Ishikawa (cell line): ENCODE data around the gene EPHA6.

Experiments
- CEBPB ChIP-seq: IDR thresholded peaks from 2 replicates; pipeline ENCODE4 v1.6.1; 2012
- EGR1 ChIP-seq: IDR thresholded peaks from 2 replicates; pipeline ENCODE4 v1.6.1; 2012
- EP300 ChIP-seq: IDR thresholded peaks from 2 replicates; pipeline ENCODE4 v1.6.1; 2012; ENCODE audit warnings: borderline replicate concordance
- FOXM1 ChIP-seq: IDR thresholded peaks from 2 replicates; pipeline ENCODE4 v1.6.1; 2012; ENCODE audit warnings: low read depth, borderline replicate concordance
- NFIC ChIP-seq: IDR thresholded peaks from 2 replicates; pipeline ENCODE4 v1.6.1; 2012
- RAD21 ChIP-seq: IDR thresholded peaks from 2 replicates; pipeline ENCODE4 v1.6.1; 2012; ENCODE audit warnings: low read depth
- TAF1 ChIP-seq: IDR thresholded peaks from 2 replicates; pipeline ENCODE4 v1.6.1; 2012; ENCODE audit warnings: low read depth, mild to moderate bottlenecking
- TCF12 ChIP-seq: IDR thresholded peaks from 2 replicates; pipeline ENCODE4 v1.6.1; 2012; ENCODE audit warnings: low read depth
- YY1 ChIP-seq: IDR thresholded peaks from 2 replicates; pipeline ENCODE4 v1.6.1; 2012; ENCODE audit warnings: low read depth
- TF ChIP-seq, protein P1 (sequence below): IDR thresholded peaks from 2 replicates; pipeline ENCODE4 v1.6.1; 2012
- TF ChIP-seq, protein P2 (sequence below): IDR thresholded peaks from 2 replicates; pipeline ENCODE4 v1.6.1; 2012; ENCODE audit warnings: low read depth, mild to moderate bottlenecking
- TF ChIP-seq, protein P3 (sequence below): IDR thresholded peaks from 2 replicates; pipeline ENCODE4 v1.6.1; 2012

DNA sequence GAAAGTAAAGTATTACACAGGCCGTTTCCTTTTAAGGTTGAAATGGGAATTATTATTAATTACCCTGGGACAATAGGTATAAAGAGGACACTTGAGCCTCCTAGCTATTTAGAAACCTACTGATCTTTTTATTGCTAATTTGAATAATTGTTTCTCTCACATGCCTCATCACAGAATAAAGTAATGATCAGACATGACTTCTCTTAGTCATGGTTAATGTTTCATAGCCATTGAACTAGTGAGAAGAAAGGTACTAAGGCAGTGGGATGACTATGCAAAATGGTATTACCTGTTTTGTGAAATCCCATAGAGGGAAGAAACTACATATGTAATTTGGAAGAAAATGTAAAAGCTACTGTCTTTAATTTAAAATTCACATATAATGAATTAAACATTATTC lies 85.6 kb downstream of the EPHA6 start:
- no peak for TF ChIP-seq YY1
- no peak for TF ChIP-seq EGR1
- no peak for TF ChIP-seq TAF1
- TF ChIP-seq, protein P1, sequence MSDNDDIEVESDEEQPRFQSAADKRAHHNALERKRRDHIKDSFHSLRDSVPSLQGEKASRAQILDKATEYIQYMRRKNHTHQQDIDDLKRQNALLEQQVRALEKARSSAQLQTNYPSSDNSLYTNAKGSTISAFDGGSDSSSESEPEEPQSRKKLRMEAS: no peak
- TF ChIP-seq EP300: no peak
- no peak for TF ChIP-seq RAD21
- TF ChIP-seq NFIC: no peak
- TF ChIP-seq CEBPB: no peak
- no peak for TF ChIP-seq TCF12
- TF ChIP-seq, protein P2, sequence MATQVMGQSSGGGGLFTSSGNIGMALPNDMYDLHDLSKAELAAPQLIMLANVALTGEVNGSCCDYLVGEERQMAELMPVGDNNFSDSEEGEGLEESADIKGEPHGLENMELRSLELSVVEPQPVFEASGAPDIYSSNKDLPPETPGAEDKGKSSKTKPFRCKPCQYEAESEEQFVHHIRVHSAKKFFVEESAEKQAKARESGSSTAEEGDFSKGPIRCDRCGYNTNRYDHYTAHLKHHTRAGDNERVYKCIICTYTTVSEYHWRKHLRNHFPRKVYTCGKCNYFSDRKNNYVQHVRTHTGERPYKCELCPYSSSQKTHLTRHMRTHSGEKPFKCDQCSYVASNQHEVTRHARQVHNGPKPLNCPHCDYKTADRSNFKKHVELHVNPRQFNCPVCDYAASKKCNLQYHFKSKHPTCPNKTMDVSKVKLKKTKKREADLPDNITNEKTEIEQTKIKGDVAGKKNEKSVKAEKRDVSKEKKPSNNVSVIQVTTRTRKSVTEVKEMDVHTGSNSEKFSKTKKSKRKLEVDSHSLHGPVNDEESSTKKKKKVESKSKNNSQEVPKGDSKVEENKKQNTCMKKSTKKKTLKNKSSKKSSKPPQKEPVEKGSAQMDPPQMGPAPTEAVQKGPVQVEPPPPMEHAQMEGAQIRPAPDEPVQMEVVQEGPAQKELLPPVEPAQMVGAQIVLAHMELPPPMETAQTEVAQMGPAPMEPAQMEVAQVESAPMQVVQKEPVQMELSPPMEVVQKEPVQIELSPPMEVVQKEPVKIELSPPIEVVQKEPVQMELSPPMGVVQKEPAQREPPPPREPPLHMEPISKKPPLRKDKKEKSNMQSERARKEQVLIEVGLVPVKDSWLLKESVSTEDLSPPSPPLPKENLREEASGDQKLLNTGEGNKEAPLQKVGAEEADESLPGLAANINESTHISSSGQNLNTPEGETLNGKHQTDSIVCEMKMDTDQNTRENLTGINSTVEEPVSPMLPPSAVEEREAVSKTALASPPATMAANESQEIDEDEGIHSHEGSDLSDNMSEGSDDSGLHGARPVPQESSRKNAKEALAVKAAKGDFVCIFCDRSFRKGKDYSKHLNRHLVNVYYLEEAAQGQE: no peak
- no peak for TF ChIP-seq FOXM1
- TF ChIP-seq, protein P3, sequence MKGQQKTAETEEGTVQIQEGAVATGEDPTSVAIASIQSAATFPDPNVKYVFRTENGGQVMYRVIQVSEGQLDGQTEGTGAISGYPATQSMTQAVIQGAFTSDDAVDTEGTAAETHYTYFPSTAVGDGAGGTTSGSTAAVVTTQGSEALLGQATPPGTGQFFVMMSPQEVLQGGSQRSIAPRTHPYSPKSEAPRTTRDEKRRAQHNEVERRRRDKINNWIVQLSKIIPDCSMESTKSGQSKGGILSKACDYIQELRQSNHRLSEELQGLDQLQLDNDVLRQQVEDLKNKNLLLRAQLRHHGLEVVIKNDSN: no peak
